Measurements from ENCODE around the gene ANKRD44. TPM values are rescaled to one million over a fixed set of nuclear protein-coding genes. Genes with fewer than 3 reads are reported as not detected.

ANKRD44 gene
- total RNA-seq, 1 donor from 2014 or later, result 12.0 TPM

DNA sequence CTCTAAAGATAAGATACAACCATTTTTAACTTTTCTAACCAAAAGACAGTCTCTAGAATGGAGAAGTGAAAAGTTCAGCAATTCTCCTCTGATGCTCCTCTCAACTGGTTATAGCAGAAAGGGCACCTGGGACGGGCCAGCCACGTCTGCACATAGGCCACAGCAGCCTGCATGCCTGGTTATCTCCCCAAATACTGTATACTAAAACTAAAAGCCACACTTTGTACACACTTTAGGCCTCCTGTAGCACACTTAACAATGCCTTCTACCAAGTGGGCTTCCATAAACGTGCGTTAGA, 179.1 kb downstream of the ANKRD44 start:
- Mint-ChIP-seq H3K4me1 (ENCODE audit: low read depth, unreplicated experiment) (peaks cover 5% of the 10 kb centered on the region), H3K27me3 (ENCODE audit: unreplicated experiment) (no peaks in the 10 kb centered on the region), H3K4me3 (ENCODE audit: unreplicated experiment) (no peak overlapping the region), H3K9me3 (ENCODE audit: unreplicated experiment) (no peaks in the 10 kb centered on the region), H3K27ac (ENCODE audit: unreplicated experiment) (no peak overlapping the region), H3K36me3 (ENCODE audit: unreplicated experiment) (no peaks in the 10 kb centered on the region)
- DNase-seq, result no peak
- TF ChIP-seq, protein P1, sequence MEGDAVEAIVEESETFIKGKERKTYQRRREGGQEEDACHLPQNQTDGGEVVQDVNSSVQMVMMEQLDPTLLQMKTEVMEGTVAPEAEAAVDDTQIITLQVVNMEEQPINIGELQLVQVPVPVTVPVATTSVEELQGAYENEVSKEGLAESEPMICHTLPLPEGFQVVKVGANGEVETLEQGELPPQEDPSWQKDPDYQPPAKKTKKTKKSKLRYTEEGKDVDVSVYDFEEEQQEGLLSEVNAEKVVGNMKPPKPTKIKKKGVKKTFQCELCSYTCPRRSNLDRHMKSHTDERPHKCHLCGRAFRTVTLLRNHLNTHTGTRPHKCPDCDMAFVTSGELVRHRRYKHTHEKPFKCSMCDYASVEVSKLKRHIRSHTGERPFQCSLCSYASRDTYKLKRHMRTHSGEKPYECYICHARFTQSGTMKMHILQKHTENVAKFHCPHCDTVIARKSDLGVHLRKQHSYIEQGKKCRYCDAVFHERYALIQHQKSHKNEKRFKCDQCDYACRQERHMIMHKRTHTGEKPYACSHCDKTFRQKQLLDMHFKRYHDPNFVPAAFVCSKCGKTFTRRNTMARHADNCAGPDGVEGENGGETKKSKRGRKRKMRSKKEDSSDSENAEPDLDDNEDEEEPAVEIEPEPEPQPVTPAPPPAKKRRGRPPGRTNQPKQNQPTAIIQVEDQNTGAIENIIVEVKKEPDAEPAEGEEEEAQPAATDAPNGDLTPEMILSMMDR (IDR thresholded peaks at IDR 0.05; ENCODE audit: partially characterized antibody, unreplicated experiment), result no peak

DNA sequence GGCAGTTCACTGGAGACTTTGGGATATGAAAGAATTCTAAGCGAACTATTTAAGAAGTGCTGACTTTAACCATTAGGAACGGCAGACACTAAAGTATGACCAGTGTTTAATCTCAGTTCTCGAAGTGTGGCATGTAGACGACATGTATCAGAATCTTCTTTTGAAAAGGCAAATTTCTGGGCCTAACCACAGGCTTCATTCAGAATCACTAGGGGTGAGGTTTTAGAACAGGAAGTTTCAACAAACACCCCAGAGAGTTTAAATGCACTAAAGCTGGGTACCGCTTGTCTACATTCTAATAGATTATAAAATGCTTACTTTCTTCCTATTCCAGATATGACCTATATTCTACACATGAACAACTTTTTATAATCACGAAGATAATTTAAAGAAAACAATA, 180.3 kb downstream of the ANKRD44 start:
- no peaks in the 10 kb centered on the region for H3K9me3 Mint-ChIP-seq (ENCODE audit: unreplicated experiment)
- no peaks in the 10 kb centered on the region for H3K36me3 Mint-ChIP-seq (ENCODE audit: unreplicated experiment)
- DNase-seq, result no peak
- TF ChIP-seq, protein P1 (IDR thresholded peaks at IDR 0.05; ENCODE audit: partially characterized antibody, unreplicated experiment), result no peak
- no peak overlapping the region for H3K27ac Mint-ChIP-seq (ENCODE audit: unreplicated experiment)
- H3K27me3 Mint-ChIP-seq (ENCODE audit: unreplicated experiment), result no peaks in the 10 kb centered on the region
- H3K4me1 Mint-ChIP-seq (ENCODE audit: low read depth, unreplicated experiment), result peaks cover 5% of the 10 kb centered on the region
- no peak overlapping the region for H3K4me3 Mint-ChIP-seq (ENCODE audit: unreplicated experiment)

DNA sequence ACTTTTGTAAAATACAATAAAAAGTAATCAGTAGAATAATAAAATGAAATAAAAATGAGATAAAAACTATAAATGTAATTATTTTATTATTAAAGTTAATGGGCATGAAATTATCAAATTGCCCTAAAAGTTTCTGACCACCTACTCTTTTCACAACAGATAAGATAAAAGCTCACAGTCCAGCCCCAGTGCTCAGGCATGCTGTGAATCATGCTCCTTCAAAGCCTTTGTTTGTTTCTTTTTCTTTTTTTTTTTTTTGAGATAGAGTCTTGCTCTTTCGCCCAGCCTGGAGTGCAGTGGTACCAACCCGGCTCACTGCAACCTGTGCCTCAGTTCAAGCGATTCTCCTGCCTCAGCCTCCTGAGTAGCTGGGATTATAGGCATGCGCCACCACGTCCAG, 181.7 kb downstream of the ANKRD44 start:
- TF ChIP-seq, protein P1 (IDR thresholded peaks at IDR 0.05; ENCODE audit: partially characterized antibody, unreplicated experiment), result no peak
- Mint-ChIP-seq H3K4me1 (ENCODE audit: low read depth, unreplicated experiment) (peaks cover 5% of the 10 kb centered on the region), H3K27me3 (ENCODE audit: unreplicated experiment) (no peaks in the 10 kb centered on the region), H3K4me3 (ENCODE audit: unreplicated experiment) (no peak overlapping the region), H3K36me3 (ENCODE audit: unreplicated experiment) (no peaks in the 10 kb centered on the region), H3K27ac (ENCODE audit: unreplicated experiment) (no peak overlapping the region), H3K9me3 (ENCODE audit: unreplicated experiment) (no peaks in the 10 kb centered on the region)
- no peak for DNase-seq

DNA sequence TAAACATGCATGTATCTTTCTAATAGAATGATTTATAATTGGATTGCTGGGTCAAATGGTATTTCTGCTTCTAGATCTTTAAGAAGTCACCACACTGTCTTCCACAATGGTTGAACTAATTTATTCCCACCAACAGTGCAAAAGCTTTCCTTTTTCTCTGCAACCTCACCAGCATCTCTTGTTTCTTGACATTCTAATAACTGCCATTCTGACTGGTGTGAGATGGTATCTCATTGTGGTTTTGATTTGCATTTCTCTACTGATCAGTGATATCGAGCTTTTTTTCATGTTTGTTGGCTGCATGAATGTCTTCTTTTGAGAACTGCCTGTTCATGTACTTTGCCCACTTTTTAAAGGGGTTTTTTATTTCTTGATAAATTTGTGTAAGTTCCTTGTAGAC, 182.5 kb downstream of the ANKRD44 start:
- Mint-ChIP-seq H3K27ac (ENCODE audit: unreplicated experiment) (no peak overlapping the region), H3K27me3 (ENCODE audit: unreplicated experiment) (no peaks in the 10 kb centered on the region), H3K9me3 (ENCODE audit: unreplicated experiment) (no peaks in the 10 kb centered on the region), H3K4me1 (ENCODE audit: low read depth, unreplicated experiment) (peaks cover 5% of the 10 kb centered on the region), H3K36me3 (ENCODE audit: unreplicated experiment) (no peaks in the 10 kb centered on the region), H3K4me3 (ENCODE audit: unreplicated experiment) (no peak overlapping the region)
- no peak for DNase-seq
- TF ChIP-seq, protein P1 (IDR thresholded peaks at IDR 0.05; ENCODE audit: partially characterized antibody, unreplicated experiment), result no peak

DNA sequence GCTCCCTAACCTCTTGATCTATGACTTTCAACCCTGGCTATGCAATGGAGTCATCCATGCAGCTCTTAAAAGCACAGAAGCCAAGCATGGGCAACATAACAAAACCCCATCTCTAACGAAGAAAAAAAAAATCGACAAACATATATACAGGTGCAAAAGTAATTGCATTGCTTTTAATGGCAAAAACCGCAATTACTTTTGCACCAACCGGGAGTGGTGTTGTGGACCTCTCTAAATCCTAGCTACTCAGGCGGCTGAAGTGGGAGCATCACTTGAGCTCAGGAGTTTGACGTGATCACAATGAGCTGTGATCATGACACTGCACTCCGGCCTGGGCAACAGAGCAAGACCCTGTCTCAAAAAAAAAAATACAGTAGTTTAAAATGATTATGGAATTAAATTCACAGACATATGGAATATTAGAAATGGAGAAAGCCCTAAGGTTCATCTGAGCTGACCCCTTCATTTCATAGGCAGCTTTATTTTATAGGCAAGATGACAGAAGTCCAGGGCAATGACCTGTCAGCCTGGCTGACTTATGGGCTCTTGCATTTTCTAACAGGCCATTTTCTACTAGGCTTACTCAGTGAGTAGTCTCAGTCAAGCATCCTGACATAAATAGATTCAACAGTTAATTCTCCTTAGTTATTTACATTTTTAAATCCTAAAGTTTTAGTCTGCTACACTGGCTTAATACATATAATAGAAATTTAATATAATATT, 183.8 kb downstream of the ANKRD44 start:
- TF ChIP-seq, protein P1 (IDR thresholded peaks at IDR 0.05; ENCODE audit: partially characterized antibody, unreplicated experiment), result no peak
- Mint-ChIP-seq H3K9me3 (ENCODE audit: unreplicated experiment) (no peaks in the 10 kb centered on the region), H3K36me3 (ENCODE audit: unreplicated experiment) (no peaks in the 10 kb centered on the region), H3K4me1 (ENCODE audit: low read depth, unreplicated experiment) (peaks cover 2% of the 10 kb centered on the region), H3K4me3 (ENCODE audit: unreplicated experiment) (no peak overlapping the region), H3K27ac (ENCODE audit: unreplicated experiment) (no peak overlapping the region), H3K27me3 (ENCODE audit: unreplicated experiment) (no peaks in the 10 kb centered on the region)
- DNase-seq, result no peak
